SK-N-SH treated with all-trans-retinoic acid at 6 μM for 48 hours (cell line): Measurements from ENCODE around the gene FGG.

ENCODE experiments used
- ATAC-seq: fragments of 200-7000 bp; cut with Tn5 transposase; 3 replicates; pipeline ENCODE4 v1.9.1; 2020; ENCODE audit warnings: mild to moderate bottlenecking, moderate library complexity
- ARNTL ChIP-seq: fragments of 450-650 bp; formaldehyde crosslinking; IDR thresholded peaks from 2 replicates; pipeline ENCODE4 v1.5.0; 2020; ENCODE audit warnings: low read depth, mild to moderate bottlenecking, moderate library complexity, borderline replicate concordance
- BACH2 ChIP-seq: fragments of 250-450 bp; sonication (Bioruptor Pico); IDR thresholded peaks from 2 replicates; pipeline ENCODE4 v1.9.0; 2021; ENCODE audit warnings: mild to moderate bottlenecking, borderline replicate concordance
- CSDC2 ChIP-seq: fragments of 250-450 bp; sonication (Bioruptor Pico); IDR thresholded peaks from 2 replicates; pipeline ENCODE4 v1.5.0; 2020; ENCODE audit warnings: mild to moderate bottlenecking, moderate library complexity
- ESRRG ChIP-seq: fragments of 250-450 bp; sonication (Bioruptor Pico); IDR thresholded peaks from 2 replicates; pipeline ENCODE4 v1.6.1; 2021; ENCODE audit warnings: mild to moderate bottlenecking
- GLIS3 ChIP-seq: fragments of 250-450 bp; sonication (Bioruptor Pico); IDR thresholded peaks from 2 replicates; pipeline ENCODE4 v1.5.0; 2020; ENCODE audit warnings: mild to moderate bottlenecking, moderate library complexity
- ISL1 ChIP-seq: fragments of 250-450 bp; sonication (Bioruptor Pico); IDR thresholded peaks from 2 replicates; pipeline ENCODE4 v2.1.2; 2022; ENCODE audit warnings: mild to moderate bottlenecking, moderate library complexity
- OSR1 ChIP-seq: fragments of 250-450 bp; sonication (Bioruptor Pico); IDR thresholded peaks from 2 replicates; pipeline ENCODE4 v1.8.0; 2022; ENCODE audit warnings: moderate library complexity, mild to moderate bottlenecking, inconsistent platforms
- PPARA ChIP-seq: fragments of 250-450 bp; sonication (Bioruptor Pico); IDR thresholded peaks from 2 replicates; pipeline ENCODE4 v1.5.0; 2020; ENCODE audit warnings: mild to moderate bottlenecking, borderline replicate concordance
- RARB ChIP-seq: fragments of 250-450 bp; sonication (Bioruptor Pico); IDR thresholded peaks from 2 replicates; pipeline ENCODE4 v1.8.0; 2021; ENCODE audit warnings: mild to moderate bottlenecking, moderate library complexity
- SNAI2 ChIP-seq: fragments of 250-450 bp; sonication (Bioruptor Pico); IDR thresholded peaks from 2 replicates; pipeline ENCODE4 v1.5.0; 2020; ENCODE audit warnings: mild to moderate bottlenecking, moderate library complexity
- TCF4 ChIP-seq: fragments of 250-450 bp; sonication (Bioruptor Pico); IDR thresholded peaks from 2 replicates; pipeline ENCODE4 v1.8.0; 2021; ENCODE audit warnings: mild to moderate bottlenecking, moderate library complexity, borderline replicate concordance
- TOX ChIP-seq: fragments of 250-450 bp; sonication (Bioruptor Pico); IDR thresholded peaks from 2 replicates; pipeline ENCODE4 v1.8.0; 2021; ENCODE audit warnings: mild to moderate bottlenecking, moderate library complexity, borderline replicate concordance
- ZC3H10 ChIP-seq: fragments of 250-450 bp; sonication (Bioruptor Pico); IDR thresholded peaks from 2 replicates; pipeline ENCODE4 v1.5.1; 2021; ENCODE audit warnings: mild to moderate bottlenecking, moderate library complexity
- ZFP3 ChIP-seq: fragments of 250-450 bp; sonication (Bioruptor Pico); IDR thresholded peaks from 2 replicates; pipeline ENCODE4 v1.5.0; 2020; ENCODE audit warnings: mild to moderate bottlenecking, moderate library complexity
- ZFP30 ChIP-seq: fragments of 450-650 bp; formaldehyde crosslinking; IDR thresholded peaks from 2 replicates; pipeline ENCODE4 v1.5.0; 2022; ENCODE audit warnings: mild to moderate bottlenecking, moderate library complexity
- ZNF565 ChIP-seq: fragments of 450-650 bp; formaldehyde crosslinking; conservative IDR thresholded peaks from 2 replicates; pipeline ENCODE4 v1.5.0; 2020; ENCODE audit warnings: low read depth, mild to moderate bottlenecking, moderate library complexity
- ZNF70 ChIP-seq: fragments of 450-650 bp; formaldehyde crosslinking; IDR thresholded peaks from 2 replicates; pipeline ENCODE4 v1.5.0; 2020; ENCODE audit warnings: mild to moderate bottlenecking, moderate library complexity
- ZNF8 ChIP-seq: fragments of 450-650 bp; formaldehyde crosslinking; IDR thresholded peaks from 2 replicates; pipeline ENCODE4 v1.5.0; 2020; ENCODE audit warnings: mild to moderate bottlenecking, moderate library complexity
- TF ChIP-seq, protein P1 (sequence below): fragments of 250-450 bp; sonication (Bioruptor Pico); IDR thresholded peaks from 2 replicates; pipeline ENCODE4 v1.5.1; 2020; ENCODE audit warnings: low read depth, mild to moderate bottlenecking, moderate library complexity
- TF ChIP-seq, protein P2 (sequence below): fragments of 250-450 bp; sonication (Bioruptor Pico); IDR thresholded peaks from 2 replicates; pipeline ENCODE4 v1.5.0; 2020; ENCODE audit warnings: mild to moderate bottlenecking, moderate library complexity
- TF ChIP-seq, protein P3 (sequence below): fragments of 250-450 bp; sonication (Bioruptor Pico); IDR thresholded peaks from 2 replicates; pipeline ENCODE4 v1.8.0; 2020; ENCODE audit warnings: mild to moderate bottlenecking, moderate library complexity, borderline replicate concordance
- TF ChIP-seq, protein P4 (sequence below): fragments of 250-450 bp; sonication (Bioruptor Pico); IDR thresholded peaks from 2 replicates; pipeline ENCODE4 v1.5.1; 2021; ENCODE audit warnings: mild to moderate bottlenecking, moderate library complexity

Gene FGG

DNA sequence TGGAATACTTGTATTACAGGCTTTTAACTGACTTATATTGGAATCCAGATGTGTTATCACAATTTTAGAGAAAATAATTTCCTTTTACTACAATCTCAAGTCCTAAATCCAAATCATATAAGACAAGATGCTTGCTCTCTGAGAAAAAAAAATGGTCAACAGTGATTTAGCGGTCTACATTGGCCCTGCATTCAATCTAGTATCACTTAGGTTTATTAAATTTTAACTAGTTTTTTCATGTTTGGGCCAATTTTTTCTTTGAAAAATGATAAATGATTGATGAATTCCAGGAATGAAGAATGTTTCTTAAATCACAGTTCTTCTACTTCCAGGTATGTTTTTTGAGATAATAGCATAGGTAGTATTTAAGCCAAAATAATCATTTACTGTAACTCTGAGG is 2.8 kb upstream of the FGG start:
- ATAC-seq = no peak
- TF ChIP-seq ZNF8 (CRISPR knock-in tag) = no peak

DNA sequence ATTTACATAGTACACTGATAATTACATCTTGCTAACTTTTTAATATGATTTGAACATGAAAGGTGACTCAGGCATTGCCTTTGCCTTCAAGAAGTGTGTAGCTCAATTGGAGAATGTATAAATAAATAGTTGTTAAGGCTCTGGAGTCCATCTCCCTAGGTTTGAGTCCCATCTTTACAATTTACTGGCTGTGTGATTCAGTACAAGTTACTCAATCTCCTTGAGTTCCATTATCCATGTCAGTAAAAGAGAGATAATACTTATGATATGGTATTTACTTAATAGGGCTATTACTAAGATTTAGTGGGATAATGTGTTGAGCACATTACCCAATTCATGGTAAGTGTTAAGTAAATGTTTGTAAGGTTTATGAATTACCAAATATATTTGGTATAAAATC is 1.9 kb upstream of the FGG start:
- no peak for TF ChIP-seq ZNF70 (CRISPR knock-in tag)
- no peak for TF ChIP-seq CSDC2
- TF ChIP-seq ARNTL (CRISPR knock-in tag) = no peak
- TF ChIP-seq BACH2 (CRISPR knock-in tag) = no peak
- no peak for TF ChIP-seq ZFP3 (CRISPR knock-in tag)
- no peak for TF ChIP-seq RARB (CRISPR knock-in tag)
- no peak for TF ChIP-seq GLIS3 (CRISPR knock-in tag)
- no peak for TF ChIP-seq ZC3H10 (CRISPR knock-in tag)
- TF ChIP-seq SNAI2 (CRISPR knock-in tag) = no peak
- no peak for TF ChIP-seq TOX (CRISPR knock-in tag)
- TF ChIP-seq, protein P1, sequence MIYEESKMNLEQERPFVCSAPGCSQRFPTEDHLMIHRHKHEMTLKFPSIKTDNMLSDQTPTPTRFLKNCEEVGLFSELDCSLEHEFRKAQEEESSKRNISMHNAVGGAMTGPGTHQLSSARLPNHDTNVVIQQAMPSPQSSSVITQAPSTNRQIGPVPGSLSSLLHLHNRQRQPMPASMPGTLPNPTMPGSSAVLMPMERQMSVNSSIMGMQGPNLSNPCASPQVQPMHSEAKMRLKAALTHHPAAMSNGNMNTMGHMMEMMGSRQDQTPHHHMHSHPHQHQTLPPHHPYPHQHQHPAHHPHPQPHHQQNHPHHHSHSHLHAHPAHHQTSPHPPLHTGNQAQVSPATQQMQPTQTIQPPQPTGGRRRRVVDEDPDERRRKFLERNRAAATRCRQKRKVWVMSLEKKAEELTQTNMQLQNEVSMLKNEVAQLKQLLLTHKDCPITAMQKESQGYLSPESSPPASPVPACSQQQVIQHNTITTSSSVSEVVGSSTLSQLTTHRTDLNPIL (CRISPR knock-in tag) = no peak
- TF ChIP-seq TCF4 = no peak
- TF ChIP-seq ZFP30 (CRISPR knock-in tag) = no peak
- TF ChIP-seq ZNF565 = no peak

DNA sequence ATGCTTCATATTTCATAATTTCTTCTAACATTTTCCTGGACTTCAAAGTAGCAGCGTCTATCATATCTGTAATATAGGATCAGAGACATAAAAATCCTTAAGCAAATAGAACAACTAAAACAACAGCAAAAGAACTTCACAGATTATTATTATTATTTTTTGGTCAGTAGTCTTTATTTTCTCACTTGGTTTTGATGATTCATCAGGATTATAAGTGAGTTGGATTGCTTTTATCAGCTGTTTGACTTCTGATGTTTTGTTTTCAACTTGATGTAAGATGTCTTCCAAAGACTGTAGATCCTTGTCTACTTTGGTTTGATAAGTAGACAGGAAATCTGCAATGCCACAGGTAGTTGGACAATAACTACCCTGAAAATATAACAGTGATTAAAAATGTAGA is 623 bp downstream of the FGG start:
- no peak for ATAC-seq
- no peak for TF ChIP-seq ZNF70 (CRISPR knock-in tag)
- no peak for TF ChIP-seq RARB (CRISPR knock-in tag)

More for the DNA sequence above, 1.9 kb upstream of the FGG start:
- no peak for ATAC-seq

DNA sequence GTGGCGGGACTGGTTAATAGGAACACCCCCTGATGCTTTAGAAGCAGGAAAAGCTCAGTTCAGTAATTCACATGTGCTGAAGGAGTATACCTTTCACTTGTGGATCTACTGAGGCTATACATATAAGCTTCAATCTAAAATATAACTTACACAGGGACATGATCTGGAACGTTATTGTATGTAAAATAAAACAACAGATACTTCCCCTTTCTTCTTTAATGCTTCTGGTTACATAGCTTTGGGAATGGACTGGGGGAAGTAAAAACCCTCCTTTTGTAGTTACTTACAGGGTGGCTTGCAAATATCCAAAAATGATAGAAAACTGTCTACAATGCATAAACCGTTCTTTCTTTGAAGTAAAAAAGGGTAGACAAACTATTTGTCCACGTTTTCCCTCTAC is 1.9 kb downstream of the FGG start:
- no peak for ATAC-seq
- TF ChIP-seq OSR1 (CRISPR knock-in tag) (no peak), ESRRG (CRISPR knock-in tag) (no peak), ZNF70 (CRISPR knock-in tag) (no peak), ZNF565 (no peak), GLIS3 (CRISPR knock-in tag) (no peak), ZNF8 (CRISPR knock-in tag) (no peak), ARNTL (CRISPR knock-in tag) (no peak), TOX (CRISPR knock-in tag) (no peak), ISL1 (no peak)
- TF ChIP-seq, protein P1 (CRISPR knock-in tag) = no peak
- TF ChIP-seq, protein P2, sequence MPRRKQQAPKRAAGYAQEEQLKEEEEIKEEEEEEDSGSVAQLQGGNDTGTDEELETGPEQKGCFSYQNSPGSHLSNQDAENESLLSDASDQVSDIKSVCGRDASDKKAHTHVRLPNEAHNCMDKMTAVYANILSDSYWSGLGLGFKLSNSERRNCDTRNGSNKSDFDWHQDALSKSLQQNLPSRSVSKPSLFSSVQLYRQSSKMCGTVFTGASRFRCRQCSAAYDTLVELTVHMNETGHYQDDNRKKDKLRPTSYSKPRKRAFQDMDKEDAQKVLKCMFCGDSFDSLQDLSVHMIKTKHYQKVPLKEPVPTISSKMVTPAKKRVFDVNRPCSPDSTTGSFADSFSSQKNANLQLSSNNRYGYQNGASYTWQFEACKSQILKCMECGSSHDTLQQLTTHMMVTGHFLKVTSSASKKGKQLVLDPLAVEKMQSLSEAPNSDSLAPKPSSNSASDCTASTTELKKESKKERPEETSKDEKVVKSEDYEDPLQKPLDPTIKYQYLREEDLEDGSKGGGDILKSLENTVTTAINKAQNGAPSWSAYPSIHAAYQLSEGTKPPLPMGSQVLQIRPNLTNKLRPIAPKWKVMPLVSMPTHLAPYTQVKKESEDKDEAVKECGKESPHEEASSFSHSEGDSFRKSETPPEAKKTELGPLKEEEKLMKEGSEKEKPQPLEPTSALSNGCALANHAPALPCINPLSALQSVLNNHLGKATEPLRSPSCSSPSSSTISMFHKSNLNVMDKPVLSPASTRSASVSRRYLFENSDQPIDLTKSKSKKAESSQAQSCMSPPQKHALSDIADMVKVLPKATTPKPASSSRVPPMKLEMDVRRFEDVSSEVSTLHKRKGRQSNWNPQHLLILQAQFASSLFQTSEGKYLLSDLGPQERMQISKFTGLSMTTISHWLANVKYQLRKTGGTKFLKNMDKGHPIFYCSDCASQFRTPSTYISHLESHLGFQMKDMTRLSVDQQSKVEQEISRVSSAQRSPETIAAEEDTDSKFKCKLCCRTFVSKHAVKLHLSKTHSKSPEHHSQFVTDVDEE = no peak
- TF ChIP-seq, protein P3, sequence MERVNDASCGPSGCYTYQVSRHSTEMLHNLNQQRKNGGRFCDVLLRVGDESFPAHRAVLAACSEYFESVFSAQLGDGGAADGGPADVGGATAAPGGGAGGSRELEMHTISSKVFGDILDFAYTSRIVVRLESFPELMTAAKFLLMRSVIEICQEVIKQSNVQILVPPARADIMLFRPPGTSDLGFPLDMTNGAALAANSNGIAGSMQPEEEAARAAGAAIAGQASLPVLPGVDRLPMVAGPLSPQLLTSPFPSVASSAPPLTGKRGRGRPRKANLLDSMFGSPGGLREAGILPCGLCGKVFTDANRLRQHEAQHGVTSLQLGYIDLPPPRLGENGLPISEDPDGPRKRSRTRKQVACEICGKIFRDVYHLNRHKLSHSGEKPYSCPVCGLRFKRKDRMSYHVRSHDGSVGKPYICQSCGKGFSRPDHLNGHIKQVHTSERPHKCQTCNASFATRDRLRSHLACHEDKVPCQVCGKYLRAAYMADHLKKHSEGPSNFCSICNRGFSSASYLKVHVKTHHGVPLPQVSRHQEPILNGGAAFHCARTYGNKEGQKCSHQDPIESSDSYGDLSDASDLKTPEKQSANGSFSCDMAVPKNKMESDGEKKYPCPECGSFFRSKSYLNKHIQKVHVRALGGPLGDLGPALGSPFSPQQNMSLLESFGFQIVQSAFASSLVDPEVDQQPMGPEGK (CRISPR knock-in tag) = no peak
- TF ChIP-seq, all 23 proteins: peak for 0

DNA sequence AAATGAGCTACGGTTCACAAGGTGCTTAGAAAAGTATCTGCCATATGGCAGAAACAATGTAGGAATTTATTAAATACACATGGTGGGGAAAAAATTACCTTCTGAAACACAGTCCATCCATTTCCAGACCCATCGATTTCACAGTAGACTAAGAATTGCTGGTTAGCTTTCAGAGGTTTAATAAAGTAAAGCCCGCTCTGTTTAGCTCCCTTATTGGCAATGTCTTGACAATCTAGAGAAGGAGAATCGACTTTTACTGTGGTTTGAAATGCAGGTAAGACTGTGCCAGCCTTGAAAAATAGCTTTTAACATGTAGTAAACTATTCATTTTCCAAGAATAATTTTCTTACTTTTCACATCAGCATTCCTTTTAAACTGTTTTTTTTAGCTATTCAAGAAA is 2.9 kb downstream of the FGG start:
- no peak for ATAC-seq
- TF ChIP-seq ARNTL (CRISPR knock-in tag) = no peak
- TF ChIP-seq ZFP3 (CRISPR knock-in tag) = no peak
- no peak for TF ChIP-seq PPARA (CRISPR knock-in tag)
- no peak for TF ChIP-seq TOX (CRISPR knock-in tag)
- TF ChIP-seq, protein P4, sequence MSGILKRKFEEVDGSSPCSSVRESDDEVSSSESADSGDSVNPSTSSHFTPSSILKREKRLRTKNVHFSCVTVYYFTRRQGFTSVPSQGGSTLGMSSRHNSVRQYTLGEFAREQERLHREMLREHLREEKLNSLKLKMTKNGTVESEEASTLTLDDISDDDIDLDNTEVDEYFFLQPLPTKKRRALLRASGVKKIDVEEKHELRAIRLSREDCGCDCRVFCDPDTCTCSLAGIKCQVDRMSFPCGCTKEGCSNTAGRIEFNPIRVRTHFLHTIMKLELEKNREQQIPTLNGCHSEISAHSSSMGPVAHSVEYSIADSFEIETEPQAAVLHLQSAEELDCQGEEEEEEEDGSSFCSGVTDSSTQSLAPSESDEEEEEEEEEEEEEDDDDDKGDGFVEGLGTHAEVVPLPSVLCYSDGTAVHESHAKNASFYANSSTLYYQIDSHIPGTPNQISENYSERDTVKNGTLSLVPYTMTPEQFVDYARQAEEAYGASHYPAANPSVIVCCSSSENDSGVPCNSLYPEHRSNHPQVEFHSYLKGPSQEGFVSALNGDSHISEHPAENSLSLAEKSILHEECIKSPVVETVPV (CRISPR knock-in tag) = no peak
- TF ChIP-seq, protein P2 = no peak
- TF ChIP-seq, protein P3 (CRISPR knock-in tag) = no peak
